ENCODE measurements around the gene CTIF. TPM values are rescaled to one million over a fixed set of nuclear protein-coding genes. Genes with fewer than 3 reads are reported as not detected.

Gene CTIF
- total RNA-seq, 1 donor from 2014 or later = 84.3 TPM

Small RNAs within 50 kb of the gene (microRNA-seq; reads per million reads assigned to microRNA genes)
- gene MIR4743 = not detected

Other genes starting within 250 kb of the CTIF start
- gene ZBTB7C, start 129.6 kb upstream of the CTIF start, total RNA-seq = 8.0 TPM

All from cardiac septum (tissue), 1 donor.